Liver (tissue), 9 donors: ENCODE measurements around the gene ATG10. TPM values are rescaled to one million over a fixed set of nuclear protein-coding genes. Genes with fewer than 3 reads are reported as not detected.

ENCODE experiments used
- DNase-seq: peaks from one replicate; pipeline ENCODE4 v3.0.0-alpha.2; 2017; ENCODE audit warnings: low spot score
- H3K27ac ChIP-seq, 2 donors: one replicate each; pipeline ENCODE4 v1.7.0; 2013; ENCODE audit warnings: inconsistent platforms in 2 of 2, low read length in 2 of 2, control low read depth in 1 of 2, low read depth in 1 of 2, mild to moderate bottlenecking in 1 of 2
- H3K27me3 ChIP-seq, 4 donors: one replicate each; pipeline versions ENCODE4 v1.6.1 to v1.7.0; 2013; ENCODE audit warnings: low read length in 3 of 4, inconsistent platforms in 1 of 4, mild to moderate bottlenecking in 1 of 4, moderate library complexity in 1 of 4; ENCODE audit not compliant: control insufficient read depth in 4 of 4, insufficient read depth in 4 of 4
- H3K36me3 ChIP-seq, 4 donors: one replicate each; pipeline versions ENCODE4 v1.6.1 to v1.7.0; 2013; ENCODE audit warnings: low read length in 3 of 4, mild to moderate bottlenecking in 3 of 4, low read depth in 1 of 4, moderate library complexity in 1 of 4; ENCODE audit not compliant: control insufficient read depth in 4 of 4, insufficient read depth in 3 of 4
- H3K4me1 ChIP-seq, 4 donors: one replicate each; pipeline versions ENCODE4 v1.6.1 to v1.7.0; 2013; ENCODE audit warnings: low read length in 3 of 4, mild to moderate bottlenecking in 3 of 4, moderate library complexity in 1 of 4; ENCODE audit not compliant: control insufficient read depth in 4 of 4, insufficient read depth in 4 of 4
- H3K4me3 ChIP-seq, 3 donors: one replicate each; pipeline versions ENCODE4 v1.6.1 to v1.7.0; 2013; ENCODE audit warnings: low read length in 3 of 3, control low read depth in 1 of 3, low read depth in 1 of 3, mild to moderate bottlenecking in 1 of 3
- H3K9ac ChIP-seq, 2 donors: one replicate each; pipeline ENCODE4 v1.7.0; 2013; ENCODE audit warnings: low read length in 2 of 2, mild to moderate bottlenecking in 2 of 2, moderate library complexity in 2 of 2, control low read depth in 1 of 2, low read depth in 1 of 2
- H3K9me3 ChIP-seq, 4 donors: one replicate each; pipeline versions ENCODE4 v1.6.1 to v1.7.0; 2013; ENCODE audit warnings: low read length in 3 of 4; ENCODE audit not compliant: control insufficient read depth in 4 of 4
- EGR1 ChIP-seq, 2 donors: IDR thresholded peaks; 2 replicates each; pipeline ENCODE4 v1.6.1; 2016 to 2018; ENCODE audit warnings: antibody characterized with exemption in 2 of 2, low read depth in 2 of 2
- FOXA1 ChIP-seq: IDR thresholded peaks from 2 replicates; pipeline ENCODE4 v1.6.1; 2016; ENCODE audit warnings: antibody characterized with exemption
- FOXA2 ChIP-seq: IDR thresholded peaks from 2 replicates; pipeline ENCODE4 v1.6.1; 2016; ENCODE audit warnings: antibody characterized with exemption
- GABPA ChIP-seq, 2 donors: IDR thresholded peaks in 1 of 2; conservative IDR thresholded peaks in 1 of 2; 2 replicates each; pipeline ENCODE4 v1.6.1; 2016; ENCODE audit warnings: antibody characterized with exemption in 2 of 2, mild to moderate bottlenecking in 1 of 2, moderate library complexity in 1 of 2
- HNF4A ChIP-seq, 2 donors: conservative IDR thresholded peaks; 2 replicates each; pipeline ENCODE4 v1.6.1; 2016; ENCODE audit warnings: antibody characterized with exemption in 2 of 2, mild to moderate bottlenecking in 2 of 2
- HNF4G ChIP-seq: IDR thresholded peaks from 2 replicates; pipeline ENCODE4 v1.6.1; 2016; ENCODE audit warnings: antibody characterized with exemption
- JUND ChIP-seq, 2 donors: IDR thresholded peaks; 2 replicates each; pipeline ENCODE4 v1.6.1; 2016; ENCODE audit warnings: antibody characterized with exemption in 2 of 2
- NR2F2 ChIP-seq: IDR thresholded peaks from 2 replicates; pipeline ENCODE4 v1.6.1; 2016; ENCODE audit warnings: antibody characterized with exemption
- RAD21 ChIP-seq, 2 donors: IDR thresholded peaks; 2 replicates each; pipeline ENCODE4 v1.6.1; 2016; ENCODE audit warnings: antibody characterized with exemption in 2 of 2, mild to moderate bottlenecking in 2 of 2
- RXRA ChIP-seq, 2 donors: IDR thresholded peaks; 2 replicates each; pipeline ENCODE4 v1.6.1; 2017 to 2018; ENCODE audit warnings: antibody characterized with exemption in 2 of 2, mild to moderate bottlenecking in 1 of 2
- SP1 ChIP-seq: IDR thresholded peaks from 2 replicates; pipeline ENCODE4 v1.6.1; 2018; ENCODE audit warnings: antibody characterized with exemption, mild to moderate bottlenecking
- TAF1 ChIP-seq: conservative IDR thresholded peaks from 2 replicates; pipeline ENCODE4 v1.6.1; 2016; ENCODE audit warnings: antibody characterized with exemption, mild to moderate bottlenecking
- YY1 ChIP-seq: IDR thresholded peaks from 2 replicates; pipeline ENCODE4 v1.6.1; 2016; ENCODE audit warnings: antibody characterized with exemption, mild to moderate bottlenecking
- whole genome bisulfite sequencing: extraction: QIAGEN DNeasy Blood & Tissue Kit; methylation state at CpG from one replicate; pipeline ENCODE4 v1.1.7; 2013; 5-methylcytosine and 5-hydroxymethylcytosine counted together
- polyA plus RNA-seq, 2 donors: library from polyadenylated mRNA; stranded (reverse) in 1 of 2; unstranded in 1 of 2; fragments of 200-250 nt in 1 of 2; fragments of >200 nt in 1 of 2; fragmentation: Nextera tagmentation in 1 of 2; extraction: Ambion mirVana in 1 of 2; gene quantifications; one replicate each; pipeline versions ENCODE4 v1.2.1 to v1.2.3, GENCODE V29; 2013 to 2015
- total RNA-seq, 2 donors: library from RNA; depleted of rRNA; stranded (reverse); fragments of >200 nt; gene quantifications; one replicate each; pipeline ENCODE4 v1.2.3, GENCODE V29; 2014
- TF ChIP-seq, protein P1 (sequence below): fragments of 150-350 bp; IDR thresholded peaks from 2 replicates; pipeline ENCODE4 v1.5.1; 2017; ENCODE audit warnings: improper control_type of control experiment, low read depth, low read length; ENCODE audit not compliant: missing input control
- TF ChIP-seq, protein P2 (sequence below): IDR thresholded peaks from 2 replicates; pipeline ENCODE4 v1.6.1; 2016; ENCODE audit warnings: antibody characterized with exemption, mild to moderate bottlenecking
- TF ChIP-seq, protein P3 (sequence below): IDR thresholded peaks from 2 replicates; pipeline ENCODE4 v1.6.1; 2016; ENCODE audit warnings: antibody characterized with exemption
- TF ChIP-seq, protein P4 (sequence below): IDR thresholded peaks from 2 replicates; pipeline ENCODE4 v1.6.1; 2016; ENCODE audit warnings: antibody characterized with exemption
- TF ChIP-seq, protein P5 (sequence below): IDR thresholded peaks from 2 replicates; pipeline ENCODE4 v1.6.1; 2016; ENCODE audit warnings: antibody characterized with exemption
- donor health status: healthy.
- donor health status: healthy.
- donor health status: healthy.
- donor health status: healthy.
- donor health status: healthy.

ATG10 gene
- total and polyA plus RNA-seq, 4 donors, result 3.1 to 7.8 (median 7.4) TPM

DNA sequence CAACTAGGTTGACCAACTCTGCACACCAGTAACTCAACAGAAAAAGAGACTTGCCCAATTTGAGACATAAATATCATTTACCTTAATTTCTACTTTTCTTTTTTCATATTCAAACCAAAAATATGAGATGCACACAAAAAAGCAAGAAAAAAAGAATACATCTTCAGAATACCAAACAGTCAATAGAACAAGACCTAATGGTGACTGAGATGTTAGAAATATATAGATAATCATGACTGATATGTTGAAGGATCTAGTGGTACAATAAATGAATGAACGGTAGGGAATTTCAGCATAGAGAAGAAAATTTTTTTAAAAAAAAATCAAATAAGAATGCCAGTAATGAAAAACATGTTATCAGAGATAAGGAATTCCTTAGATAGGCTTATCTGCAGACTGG, 29.1 kb upstream of the ATG10 start:
- Histone ChIP-seq H3K36me3 (no peaks in the 10 kb centered on the region), H3K27ac (no peak overlapping the region), H3K9ac (no peak overlapping the region), H3K4me1 (no peaks in the 10 kb centered on the region), H3K9me3 (peaks cover 2 to 11% (median 3%) of the 10 kb centered on the region in 4 donors), H3K27me3 (no peaks in the 10 kb centered on the region), H3K4me3 (peak overlapping the region in 1 of 3 donors; percentile 23)
- WGBS, result 85% methylated on average over 1 of the region's 1 CpG
- no peak for TF ChIP-seq HNF4G
- TF ChIP-seq, protein P1, sequence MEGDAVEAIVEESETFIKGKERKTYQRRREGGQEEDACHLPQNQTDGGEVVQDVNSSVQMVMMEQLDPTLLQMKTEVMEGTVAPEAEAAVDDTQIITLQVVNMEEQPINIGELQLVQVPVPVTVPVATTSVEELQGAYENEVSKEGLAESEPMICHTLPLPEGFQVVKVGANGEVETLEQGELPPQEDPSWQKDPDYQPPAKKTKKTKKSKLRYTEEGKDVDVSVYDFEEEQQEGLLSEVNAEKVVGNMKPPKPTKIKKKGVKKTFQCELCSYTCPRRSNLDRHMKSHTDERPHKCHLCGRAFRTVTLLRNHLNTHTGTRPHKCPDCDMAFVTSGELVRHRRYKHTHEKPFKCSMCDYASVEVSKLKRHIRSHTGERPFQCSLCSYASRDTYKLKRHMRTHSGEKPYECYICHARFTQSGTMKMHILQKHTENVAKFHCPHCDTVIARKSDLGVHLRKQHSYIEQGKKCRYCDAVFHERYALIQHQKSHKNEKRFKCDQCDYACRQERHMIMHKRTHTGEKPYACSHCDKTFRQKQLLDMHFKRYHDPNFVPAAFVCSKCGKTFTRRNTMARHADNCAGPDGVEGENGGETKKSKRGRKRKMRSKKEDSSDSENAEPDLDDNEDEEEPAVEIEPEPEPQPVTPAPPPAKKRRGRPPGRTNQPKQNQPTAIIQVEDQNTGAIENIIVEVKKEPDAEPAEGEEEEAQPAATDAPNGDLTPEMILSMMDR, result no peak
- TF ChIP-seq FOXA1, result no peak
- no peak for TF ChIP-seq HNF4A (conservative IDR thresholded peaks at IDR 0.05)
- no peak for TF ChIP-seq JUND (IDR thresholded peaks at IDR 0.05)
- no peak for TF ChIP-seq SP1
- TF ChIP-seq, protein P2, sequence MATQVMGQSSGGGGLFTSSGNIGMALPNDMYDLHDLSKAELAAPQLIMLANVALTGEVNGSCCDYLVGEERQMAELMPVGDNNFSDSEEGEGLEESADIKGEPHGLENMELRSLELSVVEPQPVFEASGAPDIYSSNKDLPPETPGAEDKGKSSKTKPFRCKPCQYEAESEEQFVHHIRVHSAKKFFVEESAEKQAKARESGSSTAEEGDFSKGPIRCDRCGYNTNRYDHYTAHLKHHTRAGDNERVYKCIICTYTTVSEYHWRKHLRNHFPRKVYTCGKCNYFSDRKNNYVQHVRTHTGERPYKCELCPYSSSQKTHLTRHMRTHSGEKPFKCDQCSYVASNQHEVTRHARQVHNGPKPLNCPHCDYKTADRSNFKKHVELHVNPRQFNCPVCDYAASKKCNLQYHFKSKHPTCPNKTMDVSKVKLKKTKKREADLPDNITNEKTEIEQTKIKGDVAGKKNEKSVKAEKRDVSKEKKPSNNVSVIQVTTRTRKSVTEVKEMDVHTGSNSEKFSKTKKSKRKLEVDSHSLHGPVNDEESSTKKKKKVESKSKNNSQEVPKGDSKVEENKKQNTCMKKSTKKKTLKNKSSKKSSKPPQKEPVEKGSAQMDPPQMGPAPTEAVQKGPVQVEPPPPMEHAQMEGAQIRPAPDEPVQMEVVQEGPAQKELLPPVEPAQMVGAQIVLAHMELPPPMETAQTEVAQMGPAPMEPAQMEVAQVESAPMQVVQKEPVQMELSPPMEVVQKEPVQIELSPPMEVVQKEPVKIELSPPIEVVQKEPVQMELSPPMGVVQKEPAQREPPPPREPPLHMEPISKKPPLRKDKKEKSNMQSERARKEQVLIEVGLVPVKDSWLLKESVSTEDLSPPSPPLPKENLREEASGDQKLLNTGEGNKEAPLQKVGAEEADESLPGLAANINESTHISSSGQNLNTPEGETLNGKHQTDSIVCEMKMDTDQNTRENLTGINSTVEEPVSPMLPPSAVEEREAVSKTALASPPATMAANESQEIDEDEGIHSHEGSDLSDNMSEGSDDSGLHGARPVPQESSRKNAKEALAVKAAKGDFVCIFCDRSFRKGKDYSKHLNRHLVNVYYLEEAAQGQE, result no peak
- TF ChIP-seq, protein P3, sequence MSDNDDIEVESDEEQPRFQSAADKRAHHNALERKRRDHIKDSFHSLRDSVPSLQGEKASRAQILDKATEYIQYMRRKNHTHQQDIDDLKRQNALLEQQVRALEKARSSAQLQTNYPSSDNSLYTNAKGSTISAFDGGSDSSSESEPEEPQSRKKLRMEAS, result no peak
- no peak for TF ChIP-seq RAD21 (IDR thresholded peaks at IDR 0.05)
- TF ChIP-seq YY1, result no peak
- no peak for TF ChIP-seq NR2F2
- no peak for TF ChIP-seq RXRA (IDR thresholded peaks at IDR 0.05)
- no peak for TF ChIP-seq FOXA2
- TF ChIP-seq GABPA (IDR thresholded peaks at IDR 0.05 in 1 of 2, conservative IDR thresholded peaks at IDR 0.05 in 1 of 2), result no peak
- no peak for TF ChIP-seq TAF1
- TF ChIP-seq, protein P4, sequence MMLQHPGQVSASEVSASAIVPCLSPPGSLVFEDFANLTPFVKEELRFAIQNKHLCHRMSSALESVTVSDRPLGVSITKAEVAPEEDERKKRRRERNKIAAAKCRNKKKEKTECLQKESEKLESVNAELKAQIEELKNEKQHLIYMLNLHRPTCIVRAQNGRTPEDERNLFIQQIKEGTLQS, result no peak
- no peak for DNase-seq

DNA sequence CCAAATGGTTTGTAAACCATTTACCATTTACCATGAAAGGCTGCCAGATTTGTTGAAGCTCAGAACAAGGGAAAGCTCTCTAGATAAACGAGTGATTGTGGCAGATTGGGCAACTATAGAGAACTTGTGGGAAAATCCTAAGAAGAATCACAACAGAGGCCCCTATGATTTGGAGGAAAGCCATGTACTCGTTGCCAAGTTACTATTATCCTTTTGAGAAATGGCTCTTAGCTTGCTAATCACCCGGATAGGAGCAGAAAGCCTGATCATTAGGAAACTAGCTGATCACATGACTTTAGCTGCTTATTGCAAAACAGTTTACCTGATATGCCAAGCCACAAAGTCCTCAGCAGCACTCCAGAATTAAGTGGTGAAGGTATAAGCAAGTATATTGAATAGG, 23.5 kb upstream of the ATG10 start:
- TF ChIP-seq RAD21 (IDR thresholded peaks at IDR 0.05) (peak; percentile 24 to 47), FOXA2 (no peak), YY1 (peak; percentile 56), NR2F2 (no peak), JUND (IDR thresholded peaks at IDR 0.05) (peak in 1 of 2 donors; percentile 25), RXRA (IDR thresholded peaks at IDR 0.05) (peak in 1 of 2 donors; percentile 17), HNF4A (conservative IDR thresholded peaks at IDR 0.05) (peak; percentile 69 to 70), SP1 (peak; percentile 39), HNF4G (no peak), EGR1 (IDR thresholded peaks at IDR 0.05; ENCODE audit: low read depth in 2 of 2) (no peak)
- TF ChIP-seq, protein P3, result no peak
- TF ChIP-seq, protein P5, sequence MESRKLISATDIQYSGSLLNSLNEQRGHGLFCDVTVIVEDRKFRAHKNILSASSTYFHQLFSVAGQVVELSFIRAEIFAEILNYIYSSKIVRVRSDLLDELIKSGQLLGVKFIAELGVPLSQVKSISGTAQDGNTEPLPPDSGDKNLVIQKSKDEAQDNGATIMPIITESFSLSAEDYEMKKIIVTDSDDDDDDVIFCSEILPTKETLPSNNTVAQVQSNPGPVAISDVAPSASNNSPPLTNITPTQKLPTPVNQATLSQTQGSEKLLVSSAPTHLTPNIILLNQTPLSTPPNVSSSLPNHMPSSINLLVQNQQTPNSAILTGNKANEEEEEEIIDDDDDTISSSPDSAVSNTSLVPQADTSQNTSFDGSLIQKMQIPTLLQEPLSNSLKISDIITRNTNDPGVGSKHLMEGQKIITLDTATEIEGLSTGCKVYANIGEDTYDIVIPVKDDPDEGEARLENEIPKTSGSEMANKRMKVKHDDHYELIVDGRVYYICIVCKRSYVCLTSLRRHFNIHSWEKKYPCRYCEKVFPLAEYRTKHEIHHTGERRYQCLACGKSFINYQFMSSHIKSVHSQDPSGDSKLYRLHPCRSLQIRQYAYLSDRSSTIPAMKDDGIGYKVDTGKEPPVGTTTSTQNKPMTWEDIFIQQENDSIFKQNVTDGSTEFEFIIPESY, result peak; percentile 48
- TF ChIP-seq, protein P4, result no peak
- H3K4me3 ChIP-seq, result no peak overlapping the region
- no peak overlapping the region for H3K9ac ChIP-seq
- DNase-seq, result no peak
- H3K27ac ChIP-seq, result no peak overlapping the region
- H3K27me3 ChIP-seq, result no peaks in the 10 kb centered on the region
- H3K9me3 ChIP-seq, result no peaks in the 10 kb centered on the region
- peaks cover 0 to 7% (median 3%) of the 10 kb centered on the region in 4 donors for H3K4me1 ChIP-seq
- 24% methylated on average over 3 of the region's 3 CpGs for WGBS
- H3K36me3 ChIP-seq, result no peaks in the 10 kb centered on the region
